Esophagus squamous epithelium (tissue), 5 donors: ENCODE data around the gene ITGA6. TPM values are rescaled to one million over a fixed set of nuclear protein-coding genes. Genes with fewer than 3 reads are reported as not detected.

Experiments
- DNase-seq: peaks from one replicate; lab custom pipeline; 2025; lab: John Stamatoyannopoulos, UW
- H3K27ac ChIP-seq, 4 donors: fragments of 200-600 bp; sonication (generic); one replicate each; pipeline ENCODE4 v1.5.1; 2016 to 2019; ENCODE audit warnings: mild to moderate bottlenecking in 1 of 4
- H3K27me3 ChIP-seq, 4 donors: fragments of 200-600 bp; sonication (generic); 1 replicate in 3 of 4; 2 replicates in 1 of 4; pipeline versions ENCODE4 v1.5.1 to v1.6.0; 2017 to 2021; ENCODE audit warnings: antibody characterized with exemption in 1 of 4
- H3K36me3 ChIP-seq, 3 donors: fragments of 200-600 bp; sonication (generic); one replicate each; pipeline ENCODE4 v1.5.1; 2016 to 2019
- H3K4me1 ChIP-seq, 3 donors: fragments of 200-600 bp; sonication (generic); one replicate each; pipeline ENCODE4 v1.5.1; 2017 to 2019
- H3K4me3 ChIP-seq, 4 donors: fragments of 200-600 bp; sonication (generic); 1 replicate in 3 of 4; 2 replicates in 1 of 4; pipeline ENCODE4 v1.5.1; 2016 to 2019; ENCODE audit warnings: mild to moderate bottlenecking in 2 of 4, moderate library complexity in 1 of 4
- H3K9me3 ChIP-seq, 3 donors: fragments of 200-600 bp; sonication (generic); one replicate each; pipeline ENCODE4 v1.5.1; 2016 to 2019
- CTCF ChIP-seq, 6 experiments: fragments of 450-650 bp in 4 of 6; fragments of 200-600 bp in 2 of 6; sonication (generic) in 2 of 6; IDR thresholded peaks; one replicate each; pipeline ENCODE4 v1.5.1; 2016 to 2019; ENCODE audit warnings: antibody characterized with exemption in 6 of 6, mild to moderate bottlenecking in 4 of 6, moderate library complexity in 4 of 6
- POLR2A ChIP-seq, 4 donors: fragments of 450-650 bp; IDR thresholded peaks; one replicate each; pipeline ENCODE4 v1.6.1; 2017; ENCODE audit warnings: antibody characterized with exemption in 4 of 4, mild to moderate bottlenecking in 4 of 4, moderate library complexity in 3 of 4
- WGBS, 2 donors: methylation state at CpG; one replicate each; pipeline ENCODE4 v1.1.5; 2018; 5-methylcytosine and 5-hydroxymethylcytosine counted together
- intact Hi-C: fragments of 100-400 bp; cut with DNase I; formaldehyde crosslinking; loops from one replicate; pipeline ENCODE4 v1.15.0; 2022
- total RNA-seq, 4 donors: library from RNA; depleted of rRNA; stranded (reverse); fragments of >200 nt; gene quantifications; one replicate each; pipeline ENCODE4 v1.1.0, GENCODE V29; 2016
- donor health status: DM: yes; HTN: yes; CAD: no.

The ITGA6 gene
- total RNA-seq, 4 donors from 2014 or later: 60.0 to 164 (median 105) TPM

DNA sequence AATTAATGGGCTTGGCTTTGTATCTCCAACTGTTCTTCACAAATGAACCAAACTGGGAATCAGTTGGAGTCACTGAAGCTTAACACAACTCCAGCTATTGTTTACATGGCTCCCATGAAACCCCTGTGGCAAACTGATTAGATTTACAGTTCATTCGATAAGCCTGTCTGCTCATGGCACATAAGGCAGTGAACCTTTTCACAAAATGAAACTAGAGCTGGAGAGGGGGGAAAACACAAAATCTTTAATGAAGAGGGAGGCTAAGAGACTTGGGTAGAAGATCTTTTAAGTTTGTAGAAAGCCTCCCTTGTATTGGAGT lies 11.6 kb upstream of the ITGA6 start:
- no peak for DNase-seq
- no peak overlapping the region for H3K27ac ChIP-seq

GRCh38 chr2:172416447-172417058 lies 10.8 kb upstream of the ITGA6 start:
- Histone ChIP-seq H3K27me3 (peaks cover 0 to 4% (median 0%) of the 10 kb centered on the region in 4 donors), H3K4me3 (no peak overlapping the region), H3K27ac (no peak overlapping the region), H3K4me1 (peaks cover 0 to 5% (median 0%) of the 10 kb centered on the region in 3 donors), H3K9me3 (no peaks in the 10 kb centered on the region), H3K36me3 (no peaks in the 10 kb centered on the region)
- no peak for TF ChIP-seq CTCF (IDR thresholded peaks at IDR 0.05)
- no peak for TF ChIP-seq POLR2A (IDR thresholded peaks at IDR 0.05)
- intact Hi-C loops: no loop called here
- 86 to 100% methylated on average over 1 of the region's 1 CpG for WGBS, 2 donors
- DNase-seq: no peak

More for the DNA sequence above, 11.6 kb upstream of the ITGA6 start:
- 40 to 50% methylated on average over 1 of the region's 1 CpG for WGBS, 2 donors
- H3K4me3 ChIP-seq: no peak overlapping the region
- intact Hi-C loops: no loop called here
- peaks cover 0 to 5% (median 0%) of the 10 kb centered on the region in 3 donors for H3K4me1 ChIP-seq
- no peaks in the 10 kb centered on the region for H3K36me3 ChIP-seq
- no peaks in the 10 kb centered on the region for H3K9me3 ChIP-seq
- H3K27me3 ChIP-seq: peaks cover 0 to 4% (median 0%) of the 10 kb centered on the region in 4 donors
- no peak for TF ChIP-seq CTCF (IDR thresholded peaks at IDR 0.05)
- no peak for TF ChIP-seq POLR2A (IDR thresholded peaks at IDR 0.05)

- no peak for DNase-seq
- intact Hi-C loops: no loop called here
- H3K27me3 ChIP-seq: no peaks in the 10 kb centered on the region
- TF ChIP-seq CTCF (IDR thresholded peaks at IDR 0.05) (no peak), POLR2A (IDR thresholded peaks at IDR 0.05) (no peak)
- H3K9me3 ChIP-seq: no peaks in the 10 kb centered on the region
- H3K36me3 ChIP-seq: no peaks in the 10 kb centered on the region
- H3K4me1 ChIP-seq: peaks cover 0 to 5% (median 0%) of the 10 kb centered on the region in 3 donors
- H3K27ac ChIP-seq: no peak overlapping the region
- 41 to 42% methylated on average over 2 to 3 of the region's 3 CpGs for WGBS, 2 donors
- no peak overlapping the region for H3K4me3 ChIP-seq
Measured at GRCh38 chr2:172420216-172420615, 7.2 kb upstream of the ITGA6 start.

GRCh38 chr2:172423160-172423559 lies 4.2 kb upstream of the ITGA6 start:
- Histone ChIP-seq H3K36me3 (no peaks in the 10 kb centered on the region), H3K9me3 (no peaks in the 10 kb centered on the region), H3K4me1 (peaks cover 0 to 18% (median 7%) of the 10 kb centered on the region in 3 donors), H3K27me3 (peaks cover 0 to 24% (median 0%) of the 10 kb centered on the region in 4 donors), H3K4me3 (no peak overlapping the region), H3K27ac (no peak overlapping the region)
- DNase-seq: no peak
- TF ChIP-seq POLR2A (IDR thresholded peaks at IDR 0.05) (no peak), CTCF (IDR thresholded peaks at IDR 0.05) (no peak)
- 85 to 92% methylated on average over 5 to 6 of the region's 6 CpGs for whole genome bisulfite sequencing, 2 donors
- intact Hi-C loops: no loop called here

- Histone ChIP-seq H3K4me1 (peaks cover 0 to 39% (median 10%) of the 10 kb centered on the region in 3 donors), H3K4me3 (no peak overlapping the region), H3K27ac (no peak overlapping the region), H3K27me3 (peaks cover 0 to 40% (median 0%) of the 10 kb centered on the region in 4 donors), H3K36me3 (no peaks in the 10 kb centered on the region), H3K9me3 (no peaks in the 10 kb centered on the region)
- intact Hi-C loops: no loop called here
- no peak for DNase-seq
- TF ChIP-seq POLR2A (IDR thresholded peaks at IDR 0.05) (no peak), CTCF (IDR thresholded peaks at IDR 0.05) (no peak)
Measured at GRCh38 chr2:172425336-172425735, 2.0 kb upstream of the ITGA6 start.
